Common myeloid progenitor, CD34-positive (primary cell): ENCODE measurements around the gene FAM240A.

Source experiments
- CTCF ChIA-PET: fragments of 350-600 bp; sonication (Branson Sonifier 250); formaldehyde crosslinking; loops from one replicate; lab custom pipeline; 2021; ENCODE audit warnings: antibody characterized with exemption; lab: Charles Lee
- POLR2A ChIA-PET: fragments of 350-600 bp; sonication (Branson Sonifier 250); formaldehyde crosslinking; loops from one replicate; lab custom pipeline; 2021; ENCODE audit warnings: antibody characterized with exemption; lab: Charles Lee
- DNase-seq, 3 donors: peaks; one replicate each; pipeline versions ENCODE4 v3.0.0 to v3.0.0-alpha.2; 2013
- H3K27ac ChIP-seq, 2 experiments: 1 replicate in 1 of 2; 2 replicates in 1 of 2; pipeline ENCODE4 v1.7.0; 2013; ENCODE audit warnings: inconsistent platforms in 2 of 2, low read length in 2 of 2, mild to moderate bottlenecking in 2 of 2, low read depth in 1 of 2, moderate library complexity in 1 of 2; ENCODE audit not compliant: severe bottlenecking in 2 of 2, insufficient read depth in 1 of 2, poor library complexity in 1 of 2
- H3K27me3 ChIP-seq, 5 experiments: replicated peaks in 2 of 5; 1 replicate in 3 of 5; 2 replicates in 2 of 5; pipeline versions ENCODE4 v1.6.1 to v1.7.0; 2013; ENCODE audit warnings: low read length in 4 of 5, mild to moderate bottlenecking in 2 of 5, moderate library complexity in 2 of 5, inconsistent platforms in 1 of 5; ENCODE audit not compliant: insufficient read depth in 5 of 5, control insufficient read depth in 4 of 5
- H3K36me3 ChIP-seq, 4 experiments: 1 replicate in 2 of 4; 2 replicates in 2 of 4; pipeline versions ENCODE4 v1.6.1 to v1.7.0; 2013; ENCODE audit warnings: low read length in 3 of 4, control low read depth in 1 of 4, mild to moderate bottlenecking in 1 of 4; ENCODE audit not compliant: control insufficient read depth in 4 of 4, insufficient read depth in 4 of 4
- H3K4me1 ChIP-seq, 4 experiments: 1 replicate in 3 of 4; 2 replicates in 1 of 4; pipeline versions ENCODE4 v1.6.1 to v1.7.1; 2013; ENCODE audit warnings: low read length in 3 of 4, mild to moderate bottlenecking in 3 of 4, control low read depth in 1 of 4, inconsistent platforms in 1 of 4, moderate library complexity in 1 of 4; ENCODE audit not compliant: control insufficient read depth in 4 of 4, insufficient read depth in 4 of 4; ENCODE audit errors: control extremely low read depth in 1 of 4
- H3K4me3 ChIP-seq, 7 experiments: 1 replicate in 4 of 7; 2 replicates in 3 of 7; pipeline versions ENCODE4 v1.5.1 to v1.7.0; 2013; ENCODE audit warnings: mild to moderate bottlenecking in 7 of 7, low read length in 6 of 7, moderate library complexity in 6 of 7, inconsistent platforms in 2 of 7, low read depth in 2 of 7, control low read depth in 1 of 7; ENCODE audit not compliant: insufficient read depth in 4 of 7, control insufficient read depth in 1 of 7; ENCODE audit errors: extremely low read depth in 1 of 7
- H3K9me3 ChIP-seq, 5 experiments: 1 replicate in 4 of 5; 2 replicates in 1 of 5; pipeline versions ENCODE4 v1.6.1 to v1.7.1; 2013; ENCODE audit warnings: low read length in 4 of 5, mild to moderate bottlenecking in 2 of 5, inconsistent platforms in 1 of 5, low read depth in 1 of 5, moderate library complexity in 1 of 5; ENCODE audit not compliant: control insufficient read depth in 4 of 5, insufficient read depth in 2 of 5; ENCODE audit errors: control extremely low read depth in 1 of 5
- WGBS: methylation state at CpG from one replicate; pipeline ENCODE4 v1.1.5; 2013; ENCODE audit not compliant: insufficient coverage; 5-methylcytosine and 5-hydroxymethylcytosine counted together

FAM240A gene

GRCh38 chr3:46573701-46574100 lies 38.6 kb upstream of the FAM240A start:
- no peak for DNase-seq
- Histone ChIP-seq H3K9me3 (peaks cover 0 to 2% (median 0%) of the 10 kb centered on the region in 5 experiments), H3K27ac (no peak overlapping the region), H3K4me3 (no peak overlapping the region), H3K4me1 (peaks cover 0 to 6% (median 2%) of the 10 kb centered on the region in 4 experiments), H3K36me3 (no peaks in the 10 kb centered on the region), H3K27me3 (peaks cover 0 to 15% (median 0%) of the 10 kb centered on the region in 5 experiments)
- CTCF ChIA-PET, result no interaction called here
- WGBS, result 70% methylated on average over 2 of the region's 4 CpGs
- POLR2A ChIA-PET, result no interaction called here

DNA sequence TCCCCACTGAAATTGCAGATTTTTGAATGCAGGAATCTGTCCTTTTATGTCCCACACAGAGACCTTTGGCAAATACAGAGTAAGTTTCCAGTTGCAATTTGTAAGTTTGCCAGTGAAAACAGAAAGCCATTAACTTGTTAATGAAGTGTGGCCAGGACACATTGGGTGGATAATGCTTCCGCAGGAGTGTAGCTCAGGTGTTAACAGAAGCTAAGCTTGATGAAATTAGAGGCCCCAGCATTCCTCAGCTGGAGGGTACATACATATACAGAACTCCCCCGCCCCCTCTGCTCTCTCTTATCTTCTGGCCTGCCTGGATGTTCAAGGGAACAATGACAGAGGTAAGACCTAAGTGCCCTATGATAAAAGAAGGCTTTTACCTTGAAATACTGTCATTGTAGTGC lies 38.1 kb upstream of the FAM240A start:
- no peak overlapping the region for H3K27ac ChIP-seq
- no peak for DNase-seq
- CTCF ChIA-PET, result no interaction called here
- no peaks in the 10 kb centered on the region for H3K36me3 ChIP-seq
- POLR2A ChIA-PET, result no interaction called here
- WGBS, result 100% methylated on average over 1 of the region's 2 CpGs
- peaks cover 0 to 6% (median 2%) of the 10 kb centered on the region in 4 experiments for H3K4me1 ChIP-seq
- H3K27me3 ChIP-seq, result peaks cover 0 to 15% (median 0%) of the 10 kb centered on the region in 5 experiments
- no peak overlapping the region for H3K4me3 ChIP-seq
- H3K9me3 ChIP-seq, result peaks cover 0 to 2% (median 0%) of the 10 kb centered on the region in 5 experiments

- Histone ChIP-seq H3K4me1 (peaks cover 0 to 6% (median 2%) of the 10 kb centered on the region in 4 experiments), H3K9me3 (peaks cover 0 to 1% (median 0%) of the 10 kb centered on the region in 5 experiments), H3K36me3 (no peaks in the 10 kb centered on the region), H3K27me3 (peaks cover 0 to 15% (median 0%) of the 10 kb centered on the region in 5 experiments), H3K27ac (no peak overlapping the region), H3K4me3 (no peak overlapping the region)
- WGBS, result 81% methylated on average over 4 of the region's 5 CpGs
- no peak for DNase-seq
- ChIA-PET POLR2A (no interaction called here), CTCF (no interaction called here)
These were observed 37.3 kb upstream of the FAM240A start for GRCh38 chr3:46574881-46575576.

GRCh38 chr3:46575577-46576222 lies 36.6 kb upstream of the FAM240A start:
- ChIA-PET CTCF (no interaction called here), POLR2A (no interaction called here)
- Histone ChIP-seq H3K27me3 (peaks cover 0 to 15% (median 0%) of the 10 kb centered on the region in 5 experiments), H3K36me3 (no peaks in the 10 kb centered on the region), H3K27ac (no peak overlapping the region), H3K4me1 (peaks cover 0 to 6% (median 2%) of the 10 kb centered on the region in 4 experiments), H3K9me3 (peaks cover 0 to 1% (median 0%) of the 10 kb centered on the region in 5 experiments), H3K4me3 (no peak overlapping the region)
- no peak for DNase-seq
- 98% methylated on average over 6 of the region's 11 CpGs for WGBS

DNA sequence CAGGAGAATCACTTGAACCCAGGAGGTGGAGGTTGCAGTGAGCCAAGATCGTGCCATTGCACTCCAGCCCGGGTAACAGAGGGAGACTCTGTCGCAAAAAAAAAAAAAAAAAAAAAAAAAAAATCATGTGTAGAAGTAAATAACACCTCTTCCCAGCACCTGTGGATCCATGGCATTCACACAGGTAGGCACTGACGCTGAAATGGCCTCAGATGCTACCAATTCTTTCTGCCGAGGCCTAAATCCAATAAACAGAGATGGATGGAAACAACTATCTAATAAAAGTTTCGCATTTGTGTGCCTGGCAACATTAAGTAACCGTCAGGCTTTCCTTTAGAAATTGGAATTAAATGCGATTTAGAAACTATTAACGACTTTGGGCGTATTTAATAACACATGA lies 35.9 kb upstream of the FAM240A start:
- H3K4me1 ChIP-seq, result peaks cover 0 to 6% (median 2%) of the 10 kb centered on the region in 4 experiments
- H3K4me3 ChIP-seq, result no peak overlapping the region
- ChIA-PET CTCF (no interaction called here), POLR2A (no interaction called here)
- no peak for DNase-seq
- H3K9me3 ChIP-seq, result peaks cover 0 to 1% (median 0%) of the 10 kb centered on the region in 5 experiments
- H3K27me3 ChIP-seq, result peaks cover 0 to 15% (median 0%) of the 10 kb centered on the region in 5 experiments
- 80% methylated on average over 7 of the region's 10 CpGs for WGBS
- H3K27ac ChIP-seq, result no peak overlapping the region
- no peaks in the 10 kb centered on the region for H3K36me3 ChIP-seq

GRCh38 chr3:46576879-46577278 lies 35.4 kb upstream of the FAM240A start:
- Histone ChIP-seq H3K9me3 (peaks cover 0 to 1% (median 0%) of the 10 kb centered on the region in 5 experiments), H3K27ac (no peak overlapping the region), H3K27me3 (peaks cover 0 to 15% (median 0%) of the 10 kb centered on the region in 5 experiments), H3K4me3 (no peak overlapping the region), H3K4me1 (peaks cover 0 to 6% (median 2%) of the 10 kb centered on the region in 4 experiments), H3K36me3 (no peaks in the 10 kb centered on the region)
- ChIA-PET CTCF (no interaction called here), POLR2A (no interaction called here)
- no peak for DNase-seq
- 29% methylated on average over 20 of the region's 21 CpGs for WGBS
